Subcutaneous adipose tissue (tissue), 4 donors: Measurements from ENCODE around the gene CGB8. TPM values are rescaled to one million over a fixed set of nuclear protein-coding genes. Genes with fewer than 3 reads are reported as not detected.
"Not testable (repeated sequence)": the region's sequence is repeated elsewhere in the genome, so short reads cannot be mapped to it uniquely, and the experiment has no call there.

ENCODE experiments used
- total RNA-seq, 4 donors: library from RNA; depleted of rRNA; stranded (reverse); fragments of >200 nt; gene quantifications; one replicate each; pipeline ENCODE4 v1.1.0, GENCODE V29; 2016
- TF ChIP-seq, protein P1 (sequence below): fragments of 450-650 bp; IDR thresholded peaks from one replicate; pipeline ENCODE4 v1.5.1; 2016; ENCODE audit warnings: low read depth, mild to moderate bottlenecking, control low read depth, antibody characterized with exemption, moderate library complexity

The CGB8 gene
- total RNA-seq: not detected

DNA sequence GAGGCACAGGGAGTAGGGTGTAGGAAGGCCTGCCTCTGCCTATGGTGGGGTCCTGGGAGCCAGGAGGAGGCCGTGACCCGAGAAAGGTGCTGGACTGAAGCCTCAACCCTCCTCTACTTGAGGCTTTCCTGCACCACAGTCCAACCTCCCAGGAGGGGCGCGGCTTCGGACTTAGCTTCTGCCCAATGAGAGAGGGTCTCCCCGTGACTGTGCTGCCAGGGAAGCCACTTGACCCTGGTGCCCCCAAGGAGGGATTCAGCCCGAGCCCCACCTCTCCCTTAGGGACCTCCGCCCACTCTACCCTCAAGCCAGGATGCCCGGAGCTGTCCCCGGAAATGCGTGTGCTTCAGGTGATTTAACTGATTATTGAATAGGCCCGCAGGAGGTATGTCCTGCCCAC lies at the start of gene CGB8:
Gene CGB8 (minus strand): TSS at position 101 of the 400 bp plus-strand sequence. CDS start 372 bp downstream, outside the sequence.
- TF ChIP-seq, protein P1, sequence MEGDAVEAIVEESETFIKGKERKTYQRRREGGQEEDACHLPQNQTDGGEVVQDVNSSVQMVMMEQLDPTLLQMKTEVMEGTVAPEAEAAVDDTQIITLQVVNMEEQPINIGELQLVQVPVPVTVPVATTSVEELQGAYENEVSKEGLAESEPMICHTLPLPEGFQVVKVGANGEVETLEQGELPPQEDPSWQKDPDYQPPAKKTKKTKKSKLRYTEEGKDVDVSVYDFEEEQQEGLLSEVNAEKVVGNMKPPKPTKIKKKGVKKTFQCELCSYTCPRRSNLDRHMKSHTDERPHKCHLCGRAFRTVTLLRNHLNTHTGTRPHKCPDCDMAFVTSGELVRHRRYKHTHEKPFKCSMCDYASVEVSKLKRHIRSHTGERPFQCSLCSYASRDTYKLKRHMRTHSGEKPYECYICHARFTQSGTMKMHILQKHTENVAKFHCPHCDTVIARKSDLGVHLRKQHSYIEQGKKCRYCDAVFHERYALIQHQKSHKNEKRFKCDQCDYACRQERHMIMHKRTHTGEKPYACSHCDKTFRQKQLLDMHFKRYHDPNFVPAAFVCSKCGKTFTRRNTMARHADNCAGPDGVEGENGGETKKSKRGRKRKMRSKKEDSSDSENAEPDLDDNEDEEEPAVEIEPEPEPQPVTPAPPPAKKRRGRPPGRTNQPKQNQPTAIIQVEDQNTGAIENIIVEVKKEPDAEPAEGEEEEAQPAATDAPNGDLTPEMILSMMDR: not testable (repeated sequence)

DNA sequence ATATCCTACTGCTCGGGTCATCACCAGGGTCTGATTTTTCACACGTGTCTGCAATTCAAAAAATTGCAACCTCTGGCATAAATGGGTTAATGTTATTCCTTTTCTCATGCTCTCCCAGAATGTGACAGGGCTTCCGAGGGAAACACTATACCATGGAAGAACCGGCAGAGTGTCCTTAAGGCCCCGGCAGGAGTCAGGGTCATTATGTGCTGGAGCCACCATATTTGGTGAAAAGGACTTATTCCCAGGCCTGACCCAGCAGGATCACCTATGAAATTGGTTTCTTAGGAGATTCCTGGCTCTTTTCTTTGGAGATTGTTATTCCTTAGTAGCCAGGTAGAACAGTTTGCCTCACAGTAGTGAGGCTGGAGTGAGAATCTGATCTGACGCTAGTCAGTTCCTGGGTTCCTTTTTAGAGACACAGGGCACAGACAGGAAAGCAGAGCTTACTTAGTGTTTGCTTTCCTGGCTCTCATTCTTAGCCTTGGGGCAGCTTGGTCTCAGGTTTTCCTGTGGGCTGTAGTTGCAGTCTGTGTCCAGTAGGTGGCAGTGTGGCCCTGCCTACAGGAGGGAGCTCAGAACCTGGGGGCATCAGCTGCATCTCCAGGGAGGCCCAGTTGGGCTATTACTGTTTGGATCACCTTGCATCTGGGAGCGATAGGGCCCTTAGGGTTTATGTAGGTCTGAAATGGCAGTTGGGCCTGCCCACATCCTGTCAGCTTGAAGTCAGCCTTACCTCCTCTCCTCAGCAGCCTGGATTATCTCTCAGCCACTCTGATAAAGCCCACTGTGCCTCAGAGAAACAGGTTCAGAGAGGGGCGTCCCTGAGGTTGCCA lies 48.8 kb upstream of the CGB8 start:
- TF ChIP-seq, protein P1: no peak

DNA sequence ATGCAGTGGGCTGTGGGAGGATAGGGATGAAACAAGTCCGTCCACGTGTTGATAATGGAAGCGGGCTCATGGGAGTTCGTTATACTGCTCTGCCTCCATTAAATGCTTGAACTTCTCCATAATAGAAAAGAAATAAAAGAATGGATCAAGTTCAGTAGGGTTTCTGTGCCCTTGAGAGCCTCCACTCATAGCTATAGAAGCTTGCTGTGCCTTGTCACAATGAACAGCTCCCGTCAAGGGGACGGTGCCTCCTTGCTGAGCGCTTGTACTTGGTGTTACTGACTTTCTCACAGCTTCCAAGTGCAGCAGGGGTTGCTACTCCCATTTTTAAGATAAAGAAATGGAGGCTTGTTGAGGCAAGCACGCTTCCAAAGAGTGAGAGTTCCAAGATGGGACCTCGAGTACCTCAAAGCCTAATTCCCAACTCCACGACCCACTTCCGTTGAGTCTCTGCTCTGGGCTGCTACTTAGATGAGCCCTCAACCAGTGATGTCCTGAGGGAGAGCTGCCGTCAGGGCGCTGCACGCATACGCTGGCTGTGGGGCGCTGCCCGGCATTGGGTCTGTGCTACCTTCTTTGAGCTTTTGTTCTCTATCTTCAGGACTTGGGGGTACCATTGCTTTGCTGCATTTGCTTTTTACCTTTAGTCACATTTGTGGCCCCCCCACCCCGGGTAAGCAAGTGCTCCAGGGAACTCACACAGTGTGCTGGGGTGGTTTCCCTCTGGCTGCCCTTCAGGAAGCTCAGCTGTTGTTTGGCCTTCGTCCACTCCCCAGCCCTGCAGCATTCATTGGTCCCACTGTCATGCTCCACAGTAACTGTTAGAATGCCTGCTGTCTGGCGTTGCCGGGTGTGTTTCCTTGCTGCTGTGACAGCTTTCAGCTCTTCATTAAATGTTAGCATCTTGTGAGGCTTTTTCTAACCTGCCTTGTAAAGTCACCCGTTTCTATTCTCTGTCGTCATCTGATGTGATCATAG lies 45.9 kb upstream of the CGB8 start:
- TF ChIP-seq, protein P1: no peak

DNA sequence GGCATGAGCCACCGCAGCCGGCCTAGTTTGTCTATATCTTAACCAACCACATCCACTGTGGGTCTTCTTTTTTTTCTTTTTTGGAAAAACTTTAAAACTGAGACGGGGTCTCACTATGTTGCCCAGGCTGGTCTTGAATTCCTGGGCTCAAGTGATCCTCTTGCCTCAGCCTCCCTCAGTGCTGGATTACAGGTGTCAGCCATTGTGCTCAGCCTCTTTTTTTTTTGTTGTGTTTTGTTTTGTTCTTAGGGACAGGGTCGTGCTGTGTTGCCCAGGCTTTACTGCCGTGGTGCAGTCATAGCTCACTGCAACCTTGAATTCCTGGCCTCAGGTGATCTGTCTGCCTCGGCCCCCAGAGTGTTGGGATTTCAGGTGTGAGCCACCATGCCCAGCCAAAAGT lies 43.8 kb upstream of the CGB8 start:
- TF ChIP-seq, protein P1: no peak

DNA sequence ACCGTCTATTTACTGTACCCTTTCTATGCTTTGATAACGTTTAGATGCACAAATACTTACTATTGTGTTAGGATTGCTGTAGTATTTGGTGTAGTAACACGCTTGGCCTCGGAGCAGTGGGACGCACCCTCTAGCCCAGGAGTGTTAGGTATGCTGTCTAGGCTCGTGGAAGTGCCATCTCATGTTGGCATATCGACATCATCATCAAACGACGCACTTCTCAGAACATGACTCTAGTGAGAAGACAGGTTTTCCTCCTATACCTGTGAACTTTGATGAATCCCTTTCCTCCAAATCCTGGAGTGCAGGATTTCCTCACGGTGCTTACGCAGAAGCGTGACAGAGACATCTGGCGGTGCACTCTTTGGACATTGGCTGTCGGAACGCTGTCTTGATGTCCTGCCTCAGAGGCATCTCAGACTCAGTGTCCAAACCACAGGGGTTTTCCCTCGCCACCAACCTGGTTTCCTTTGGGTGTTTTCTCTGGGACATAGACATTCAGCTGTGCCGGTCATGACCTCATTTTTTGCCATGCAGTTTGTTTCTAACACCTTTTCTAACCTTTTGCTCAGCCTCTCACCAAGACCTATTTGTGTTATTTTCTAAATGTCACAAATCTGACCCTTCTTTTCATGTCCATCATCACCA lies 42.6 kb upstream of the CGB8 start:
- TF ChIP-seq, protein P1: no peak

DNA sequence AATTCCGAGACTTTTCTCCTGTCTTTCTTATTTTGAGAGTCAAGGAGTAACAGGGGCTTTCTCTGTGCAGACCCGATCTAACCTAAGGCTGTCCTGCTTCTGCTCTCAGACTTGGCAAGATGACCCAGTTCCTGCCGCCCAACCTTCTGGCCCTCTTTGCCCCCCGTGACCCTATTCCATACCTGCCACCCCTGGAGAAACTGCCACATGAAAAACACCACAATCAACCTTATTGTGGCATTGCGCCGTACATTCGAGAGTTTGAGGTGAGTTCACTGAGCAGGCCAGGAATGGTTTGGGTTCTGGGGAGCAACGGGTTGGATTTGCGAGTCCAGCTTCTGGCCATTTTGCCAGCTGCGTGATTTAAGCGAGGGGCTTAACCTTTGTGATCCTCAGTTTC lies 37.4 kb upstream of the CGB8 start:
- TF ChIP-seq, protein P1: no peak
